H1 (cell line): ENCODE results near the gene STX17. TPM values are rescaled to one million over a fixed set of nuclear protein-coding genes. Genes with fewer than 3 reads are reported as not detected.

Experiments used
- BRCA1 ChIP-seq: IDR thresholded peaks from 2 replicates; pipeline ENCODE4 v1.6.1; 2012; ENCODE audit warnings: low read depth, low read length, improper control_type of control experiment
- JUND ChIP-seq: IDR thresholded peaks from 2 replicates; pipeline ENCODE4 v1.6.1; 2011; ENCODE audit warnings: mild to moderate bottlenecking, improper control_type of control experiment, low read length
- NRF1 ChIP-seq: IDR thresholded peaks from 2 replicates; pipeline ENCODE4 v1.6.1; 2011; ENCODE audit warnings: mild to moderate bottlenecking, low read depth, low read length, improper control_type of control experiment
- ZNF274 ChIP-seq: IDR thresholded peaks from 2 replicates; pipeline ENCODE4 v1.7.0; 2012; ENCODE audit warnings: low read length, borderline replicate concordance; ENCODE audit errors: extremely low read depth
- polyA plus RNA-seq, 7 experiments: library from polyadenylated mRNA; depleted of rRNA in 3 of 7; stranded (reverse) in 5 of 7; unstranded in 2 of 7; fragments of >200 nt in 5 of 7; fragments of 200-250 nt in 2 of 7; gene quantifications; 1 replicate in 5 of 7; 2 replicates in 1 of 7; 4 replicates in 1 of 7; pipeline versions ENCODE4 v1.2.1 to v1.2.3, GENCODE V29; 2011 to 2013; ENCODE audit warnings: missing spikeins in 2 of 7, mixed read lengths in 2 of 7
- total RNA-seq: library from RNA; stranded (reverse); fragmentation: NEBNext Ultra II Directional; extraction: Animal tissue kit (Norgen Biotek cat#: 25700); gene quantifications from 2 replicates; pipeline ENCODE4 v1.2.1, GENCODE V29; 2021

STX17 gene
- total and polyA plus RNA-seq, 2 of the 8 experiments (the other 6 are each of a cell fraction or from before 2014, with no cell fraction given), result 4.5 to 16.3 TPM

DNA sequence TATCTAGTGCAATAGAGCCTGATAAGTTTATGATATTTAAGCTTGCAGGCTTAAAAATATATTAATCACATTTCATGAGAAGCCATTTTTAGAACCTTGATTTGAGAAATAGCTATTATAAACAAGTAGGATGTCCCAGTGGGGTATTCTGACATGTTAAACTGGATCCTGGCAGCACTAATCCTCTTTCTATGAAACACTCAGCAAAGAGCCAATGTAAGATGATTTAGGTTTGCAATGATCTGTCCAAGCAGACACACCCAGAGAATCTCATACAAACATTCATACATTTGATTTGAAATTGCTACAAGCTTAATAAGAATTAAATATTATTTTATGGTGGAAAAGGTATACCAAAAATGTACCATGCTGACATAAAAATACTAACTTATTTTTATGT is 105.8 kb downstream of the STX17 start (continued):
- TF ChIP-seq JUND (no peak), NRF1 (no peak), BRCA1 (no peak), ZNF274 (no peak)
